Fibroblast of mammary gland (primary cell): ENCODE results near the gene HMGA1.
"Not testable (repeated sequence)": the region's sequence is repeated elsewhere in the genome, so short reads cannot be mapped to it uniquely, and the experiment has no call there.

Source experiments
- DNase-seq: peaks from one replicate; pipeline ENCODE4 v3.0.0-alpha.2; 2010; ENCODE audit warnings: low read depth
- H3K4me3 ChIP-seq: 2 replicates; pipeline ENCODE4 v1.5.1; 2011; ENCODE audit warnings: low read depth, mild to moderate bottlenecking, low read length, moderate library complexity; ENCODE audit not compliant: control insufficient read depth
- TF ChIP-seq, protein P1 (sequence below): conservative IDR thresholded peaks from 2 replicates; pipeline ENCODE4 v1.5.1; 2011; ENCODE audit warnings: low read depth, low read length, inconsistent platforms; ENCODE audit not compliant: control insufficient read depth, insufficient read depth

HMGA1 gene

DNA sequence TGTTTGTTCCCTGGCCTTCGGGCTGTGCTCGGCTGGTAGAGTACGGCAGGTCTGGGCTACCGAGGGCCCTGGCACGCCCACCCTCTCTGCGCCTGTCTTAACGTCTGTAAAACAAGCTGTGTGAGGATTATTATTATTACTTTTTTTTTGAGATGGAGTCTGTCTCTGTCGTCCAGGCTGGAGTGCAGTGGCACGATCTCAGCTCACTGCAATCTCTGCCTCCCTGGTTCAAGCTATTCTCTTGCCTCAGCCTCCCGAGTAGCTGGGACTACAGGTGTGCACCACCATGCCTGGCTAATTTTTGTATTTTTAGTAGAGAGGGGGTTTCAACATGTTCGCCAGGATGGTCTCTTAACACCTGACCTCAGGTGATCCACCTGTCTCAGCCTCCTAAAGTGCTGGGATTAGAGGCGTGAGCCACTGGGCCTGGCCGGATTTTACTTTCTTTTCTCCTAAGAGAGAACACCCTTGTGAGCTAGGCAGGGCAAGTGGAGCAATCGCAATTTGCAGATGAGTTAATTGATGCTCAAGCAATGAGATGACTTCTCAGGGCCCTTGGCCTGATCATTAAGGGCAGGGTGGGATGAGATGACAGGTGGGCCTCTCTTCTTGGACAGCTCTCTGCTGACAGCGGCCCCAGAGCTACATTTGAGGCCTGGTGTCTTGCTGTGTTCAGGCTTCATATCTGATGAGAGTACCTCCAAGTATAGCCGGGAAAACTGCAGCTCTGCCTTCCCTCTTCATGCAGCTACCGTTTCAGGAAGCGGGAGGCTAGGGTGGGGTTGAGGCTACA is 13.0 kb downstream of the HMGA1 start:
- peak overlapping the region; percentile 76 for H3K4me3 ChIP-seq
- TF ChIP-seq, protein P1, sequence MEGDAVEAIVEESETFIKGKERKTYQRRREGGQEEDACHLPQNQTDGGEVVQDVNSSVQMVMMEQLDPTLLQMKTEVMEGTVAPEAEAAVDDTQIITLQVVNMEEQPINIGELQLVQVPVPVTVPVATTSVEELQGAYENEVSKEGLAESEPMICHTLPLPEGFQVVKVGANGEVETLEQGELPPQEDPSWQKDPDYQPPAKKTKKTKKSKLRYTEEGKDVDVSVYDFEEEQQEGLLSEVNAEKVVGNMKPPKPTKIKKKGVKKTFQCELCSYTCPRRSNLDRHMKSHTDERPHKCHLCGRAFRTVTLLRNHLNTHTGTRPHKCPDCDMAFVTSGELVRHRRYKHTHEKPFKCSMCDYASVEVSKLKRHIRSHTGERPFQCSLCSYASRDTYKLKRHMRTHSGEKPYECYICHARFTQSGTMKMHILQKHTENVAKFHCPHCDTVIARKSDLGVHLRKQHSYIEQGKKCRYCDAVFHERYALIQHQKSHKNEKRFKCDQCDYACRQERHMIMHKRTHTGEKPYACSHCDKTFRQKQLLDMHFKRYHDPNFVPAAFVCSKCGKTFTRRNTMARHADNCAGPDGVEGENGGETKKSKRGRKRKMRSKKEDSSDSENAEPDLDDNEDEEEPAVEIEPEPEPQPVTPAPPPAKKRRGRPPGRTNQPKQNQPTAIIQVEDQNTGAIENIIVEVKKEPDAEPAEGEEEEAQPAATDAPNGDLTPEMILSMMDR: no peak
- DNase-seq: no peak

GRCh38 chr6:34252395-34252794 is 15.7 kb downstream of the HMGA1 start:
- H3K4me3 ChIP-seq, DNase-seq: not testable (repeated sequence)

GRCh38 chr6:34259529-34260069 is 22.9 kb downstream of the HMGA1 start:
- no peak for DNase-seq
- H3K4me3 ChIP-seq: no peak overlapping the region
- TF ChIP-seq, protein P1: no peak

GRCh38 chr6:34260576-34261267 is 24.0 kb downstream of the HMGA1 start:
- DNase-seq: no peak
- TF ChIP-seq, protein P1: no peak

DNA sequence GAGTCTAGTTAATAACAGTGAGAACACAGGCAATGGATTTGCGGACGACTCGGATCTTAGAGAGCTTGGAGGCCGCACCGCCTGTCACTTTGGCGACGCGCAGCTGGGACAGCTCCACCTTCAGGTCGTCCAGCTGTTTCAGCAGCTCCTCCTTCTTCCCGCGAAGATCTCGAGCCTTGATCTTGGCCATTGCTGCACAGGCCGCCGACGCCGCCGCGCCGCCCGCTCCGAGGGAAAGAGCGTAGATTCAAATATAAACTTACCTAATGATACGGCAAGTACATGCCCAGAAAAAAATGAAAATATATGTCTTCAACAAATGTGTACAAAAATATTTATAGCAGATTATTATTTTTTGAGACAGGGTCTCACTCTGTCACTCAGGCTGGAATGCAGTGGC is 26.8 kb downstream of the HMGA1 start:
- not testable (repeated sequence) for H3K4me3 ChIP-seq, DNase-seq

More at GRCh38 chr6:34260576-34261267, 24.0 kb downstream of the HMGA1 start:
- H3K4me3 ChIP-seq: no peak overlapping the region

- no peak for DNase-seq
- TF ChIP-seq, protein P1: no peak
- no peak overlapping the region for H3K4me3 ChIP-seq
These were observed 31.1 kb downstream of the HMGA1 start for GRCh38 chr6:34267746-34268145.

DNA sequence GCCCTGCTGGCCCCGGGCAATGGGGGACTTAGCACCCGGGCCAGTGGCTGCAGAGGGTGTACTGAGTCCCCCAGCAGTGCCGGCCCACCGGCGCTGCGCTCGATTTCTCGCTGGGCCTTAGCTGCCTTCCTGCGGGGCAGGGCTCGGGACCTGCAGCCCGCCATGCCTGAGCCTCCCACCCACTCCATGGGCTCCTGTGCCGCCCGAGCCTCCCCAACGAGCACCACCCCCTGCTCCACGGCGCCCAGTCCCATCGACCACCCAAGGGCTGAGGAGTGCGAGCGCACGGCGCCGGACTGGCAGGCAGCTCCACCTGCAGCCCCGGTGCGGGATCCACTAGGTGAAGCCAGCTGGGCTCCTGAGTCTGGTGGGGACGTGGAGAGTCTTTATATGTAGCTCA is 32.5 kb downstream of the HMGA1 start:
- H3K4me3 ChIP-seq, DNase-seq: not testable (repeated sequence)

GRCh38 chr6:34269658-34270341 is 33.1 kb downstream of the HMGA1 start:
- not testable (repeated sequence) for H3K4me3 ChIP-seq, DNase-seq
